Stimulated activated CD8-positive, alpha-beta memory T cell treated with anti-CD3 and anti-CD28 coated beads, Interleukin-15, amount 100 ng/mL, for 4 hours (primary cell): ENCODE results near the gene FHOD3.

Experiments
- DNase-seq, 2 donors: peaks; one replicate each; pipeline ENCODE4 v3.0.0-alpha.2; 2020; ENCODE audit warnings: low read depth in 2 of 2

FHOD3 gene

GRCh38 chr18:36518839-36519238, 221.3 kb downstream of the FHOD3 start:
- no peak for DNase-seq

- DNase-seq = no peak
Measured at GRCh38 chr18:36519358-36519757, 221.8 kb downstream of the FHOD3 start.

- no peak for DNase-seq
Measured at GRCh38 chr18:36522509-36522908, 225.0 kb downstream of the FHOD3 start.

- DNase-seq = no peak
Measured at GRCh38 chr18:36525913-36526312, 228.4 kb downstream of the FHOD3 start.

GRCh38 chr18:36526611-36527010, 229.1 kb downstream of the FHOD3 start:
- DNase-seq = no peak

GRCh38 chr18:36527051-36527450, 229.5 kb downstream of the FHOD3 start:
- no peak for DNase-seq

- no peak for DNase-seq
Measured at GRCh38 chr18:36527740-36528455, 230.4 kb downstream of the FHOD3 start.

GRCh38 chr18:36529747-36530146, 232.2 kb downstream of the FHOD3 start:
- no peak for DNase-seq

- no peak for DNase-seq
Measured at GRCh38 chr18:36530676-36531405, 233.3 kb downstream of the FHOD3 start.

GRCh38 chr18:36531636-36532035, 234.1 kb downstream of the FHOD3 start:
- DNase-seq = no peak

GRCh38 chr18:36532394-36532793, 234.9 kb downstream of the FHOD3 start:
- DNase-seq = no peak

GRCh38 chr18:36532815-36533214, 235.3 kb downstream of the FHOD3 start:
- no peak for DNase-seq

GRCh38 chr18:36533446-36534153, 236.1 kb downstream of the FHOD3 start:
- DNase-seq = no peak

GRCh38 chr18:36534154-36534688, 236.7 kb downstream of the FHOD3 start:
- DNase-seq = no peak

GRCh38 chr18:36535202-36535935, 237.9 kb downstream of the FHOD3 start:
- no peak for DNase-seq

GRCh38 chr18:36536426-36536825, 238.9 kb downstream of the FHOD3 start:
- no peak for DNase-seq

GRCh38 chr18:36537289-36537688, 239.8 kb downstream of the FHOD3 start:
- DNase-seq = no peak

- DNase-seq = no peak
Measured at GRCh38 chr18:36539674-36540231, 242.2 kb downstream of the FHOD3 start.

- DNase-seq = no peak
Measured at GRCh38 chr18:36543030-36543429, 245.5 kb downstream of the FHOD3 start.

- DNase-seq = no peak
Measured at GRCh38 chr18:36543991-36544725, 246.6 kb downstream of the FHOD3 start.
